Hepatocyte (in vitro differentiated cells): Measurements from ENCODE around the gene ZNF3.

Experiments
- CTCF ChIP-seq: fragments of 200-600 bp; sonication (generic); IDR thresholded peaks from 2 replicates; pipeline ENCODE4 v1.5.1; 2016; ENCODE audit warnings: antibody characterized with exemption, mild to moderate bottlenecking; ENCODE audit not compliant: poor library complexity
- EZH2phosphoT487 ChIP-seq: fragments of 200-600 bp; sonication (generic); IDR thresholded peaks from one replicate; pipeline ENCODE4 v1.6.1; 2018; ENCODE audit warnings: antibody characterized with exemption, mild to moderate bottlenecking, low read depth, moderate library complexity; ENCODE audit not compliant: unreplicated experiment, severe bottlenecking

- TF ChIP-seq EZH2phosphoT487 (no peak), CTCF (no peak)
These were observed 15.9 kb downstream of the ZNF3 start for GRCh38 chr7:100065452-100066186.
